Brain microvascular endothelial cell (primary cell): ENCODE results near the gene GLP1R.

Experiments used
- DNase-seq: peaks from one replicate; pipeline ENCODE4 v3.0.0-alpha.2; 2020
- H3K27ac ChIP-seq: fragments of 250-450 bp; sonication (Bioruptor Pico); 2 replicates; pipeline ENCODE4 v1.5.1; 2020; ENCODE audit warnings: mild to moderate bottlenecking, moderate library complexity
- H3K27me3 ChIP-seq: fragments of 250-450 bp; sonication (Bioruptor Pico); replicated peaks from 2 replicates; pipeline ENCODE4 v1.5.1; 2020; ENCODE audit warnings: mild to moderate bottlenecking
- H3K36me3 ChIP-seq: fragments of 250-450 bp; sonication (Bioruptor Pico); replicated peaks from 2 replicates; pipeline ENCODE4 v1.5.1; 2020; ENCODE audit warnings: mild to moderate bottlenecking
- H3K4me3 ChIP-seq: 2 replicates; pipeline ENCODE4 v1.5.1; 2011; ENCODE audit warnings: low read depth, mild to moderate bottlenecking, control low read depth, low read length, moderate library complexity
- in situ Hi-C: cut with HindIII; loops from 2 replicates; pipeline ENCODE4 v1.10.0; 2017; ENCODE audit warnings: low sequenced_read_pairs, low pct_ligation_motif_present
- TF ChIP-seq, protein P1 (sequence below): IDR thresholded peaks from 2 replicates; pipeline ENCODE4 v1.5.1; 2011; ENCODE audit warnings: low read depth, mild to moderate bottlenecking, moderate library complexity, low read length, control low read depth, inconsistent platforms; ENCODE audit errors: missing control alignments

Gene GLP1R

DNA sequence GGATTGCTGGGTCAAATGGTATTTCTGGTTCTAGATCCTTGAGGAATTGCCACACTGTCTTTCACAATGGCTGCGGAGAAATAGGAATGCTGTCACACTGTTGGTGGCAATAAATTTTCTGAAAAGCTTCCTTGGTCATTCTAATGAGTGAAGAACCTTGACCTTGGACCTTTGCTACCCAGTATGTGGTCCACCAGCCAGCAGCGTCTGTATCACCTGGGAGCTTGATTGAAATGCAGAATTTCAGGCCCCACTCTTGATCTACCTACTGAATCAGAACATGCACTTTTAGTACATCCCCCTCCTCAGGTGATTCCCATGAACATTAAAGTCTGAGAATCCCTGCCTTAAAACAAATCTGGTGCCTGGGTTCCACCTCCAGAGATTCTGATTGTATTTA, 27.5 kb upstream of the GLP1R start:
- Histone ChIP-seq H3K36me3 (no peaks in the 10 kb centered on the region), H3K27me3 (no peaks in the 10 kb centered on the region), H3K27ac (no peak overlapping the region), H3K4me3 (no peak overlapping the region)
- no peak for DNase-seq
- TF ChIP-seq, protein P1, sequence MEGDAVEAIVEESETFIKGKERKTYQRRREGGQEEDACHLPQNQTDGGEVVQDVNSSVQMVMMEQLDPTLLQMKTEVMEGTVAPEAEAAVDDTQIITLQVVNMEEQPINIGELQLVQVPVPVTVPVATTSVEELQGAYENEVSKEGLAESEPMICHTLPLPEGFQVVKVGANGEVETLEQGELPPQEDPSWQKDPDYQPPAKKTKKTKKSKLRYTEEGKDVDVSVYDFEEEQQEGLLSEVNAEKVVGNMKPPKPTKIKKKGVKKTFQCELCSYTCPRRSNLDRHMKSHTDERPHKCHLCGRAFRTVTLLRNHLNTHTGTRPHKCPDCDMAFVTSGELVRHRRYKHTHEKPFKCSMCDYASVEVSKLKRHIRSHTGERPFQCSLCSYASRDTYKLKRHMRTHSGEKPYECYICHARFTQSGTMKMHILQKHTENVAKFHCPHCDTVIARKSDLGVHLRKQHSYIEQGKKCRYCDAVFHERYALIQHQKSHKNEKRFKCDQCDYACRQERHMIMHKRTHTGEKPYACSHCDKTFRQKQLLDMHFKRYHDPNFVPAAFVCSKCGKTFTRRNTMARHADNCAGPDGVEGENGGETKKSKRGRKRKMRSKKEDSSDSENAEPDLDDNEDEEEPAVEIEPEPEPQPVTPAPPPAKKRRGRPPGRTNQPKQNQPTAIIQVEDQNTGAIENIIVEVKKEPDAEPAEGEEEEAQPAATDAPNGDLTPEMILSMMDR = no peak
- in situ Hi-C loops = no loop called here

DNA sequence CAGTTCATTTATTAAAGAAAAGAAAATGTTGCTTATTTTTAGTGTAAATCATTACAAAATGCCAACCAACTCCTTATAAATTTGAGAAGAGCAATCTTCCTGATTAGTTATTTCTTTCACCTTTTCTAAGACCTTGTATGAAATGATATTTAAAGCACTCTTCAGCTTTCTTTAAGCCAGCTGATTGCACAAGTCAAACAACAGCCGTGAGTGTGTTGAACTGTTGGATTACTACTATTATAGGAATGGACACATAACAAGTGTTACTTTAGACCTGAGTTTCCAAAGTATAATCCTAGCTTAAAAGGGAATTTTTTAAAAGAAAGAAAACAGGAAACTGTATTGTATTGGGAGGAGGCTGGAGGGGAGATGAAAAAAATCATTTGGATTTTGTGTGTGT, 26.8 kb upstream of the GLP1R start:
- Histone ChIP-seq H3K4me3 (no peak overlapping the region), H3K27me3 (no peaks in the 10 kb centered on the region), H3K36me3 (no peaks in the 10 kb centered on the region), H3K27ac (no peak overlapping the region)
- TF ChIP-seq, protein P1 = no peak
- in situ Hi-C loops = no loop called here
- DNase-seq = no peak

DNA sequence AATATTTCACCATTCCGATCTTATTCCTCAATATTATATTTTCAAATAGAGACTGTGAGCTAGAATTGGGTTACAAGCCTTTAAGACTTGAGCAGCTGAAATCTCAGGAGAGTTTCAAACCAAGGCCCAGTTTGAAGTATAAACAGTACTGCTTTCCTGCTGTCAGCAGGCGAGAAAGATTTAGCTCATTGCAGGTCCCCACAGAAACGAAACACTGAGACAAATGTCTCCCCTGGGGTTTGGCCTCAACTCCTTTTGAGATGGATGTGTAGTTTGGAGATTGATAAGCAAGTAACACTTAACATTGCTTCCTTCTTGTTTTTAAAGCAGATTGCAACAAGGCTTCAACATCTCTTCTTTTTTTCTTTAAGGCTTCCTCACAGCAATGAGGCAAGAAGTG, 22.4 kb upstream of the GLP1R start:
- no peak for DNase-seq
- no peak overlapping the region for H3K27ac ChIP-seq
- H3K4me3 ChIP-seq = no peak overlapping the region
- H3K27me3 ChIP-seq = no peaks in the 10 kb centered on the region
- H3K36me3 ChIP-seq = no peaks in the 10 kb centered on the region
- in situ Hi-C loops = no loop called here
- TF ChIP-seq, protein P1 = no peak

DNA sequence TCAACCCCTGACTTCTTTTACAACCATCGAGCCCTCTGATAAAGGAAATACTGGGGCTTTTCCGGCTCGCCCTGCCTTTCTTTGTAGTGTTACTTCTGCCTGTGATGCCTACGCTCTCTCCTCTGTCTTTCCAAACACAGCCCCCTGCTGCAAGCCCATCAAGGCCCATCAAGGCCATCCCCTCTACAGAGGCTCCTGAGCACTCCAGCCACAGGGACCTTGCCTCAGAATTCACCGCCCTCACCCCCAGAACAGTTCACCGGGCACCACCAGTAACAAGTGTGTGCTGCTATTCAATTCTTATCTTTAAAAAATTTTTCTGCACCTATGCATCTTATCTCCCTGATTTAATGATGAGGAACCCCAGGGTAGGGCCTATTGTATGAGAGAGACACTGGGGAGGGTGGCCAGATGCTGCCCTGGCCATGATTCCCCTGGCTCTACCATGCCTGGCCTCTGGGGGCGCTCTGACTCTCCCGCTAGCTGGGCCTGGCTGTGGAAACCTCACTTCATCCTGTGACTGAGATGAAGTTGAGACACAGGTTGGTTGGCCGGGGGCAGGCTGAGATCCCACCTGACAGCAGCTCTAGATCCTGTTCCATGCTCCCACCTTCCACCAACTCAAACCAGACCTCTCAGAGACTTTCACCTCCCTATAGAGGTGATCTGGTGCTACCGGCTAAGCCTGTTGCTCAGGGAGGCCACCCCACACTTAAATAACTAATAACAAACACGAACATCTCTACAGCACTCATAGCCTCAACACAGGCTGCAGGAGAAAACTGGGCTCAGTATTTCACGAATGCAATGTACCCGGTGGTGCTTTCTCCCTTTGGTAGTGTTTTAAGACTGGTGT, 19.2 kb upstream of the GLP1R start:
- Histone ChIP-seq H3K27me3 (no peaks in the 10 kb centered on the region), H3K36me3 (no peaks in the 10 kb centered on the region), H3K27ac (no peak overlapping the region), H3K4me3 (no peak overlapping the region)
- in situ Hi-C loops = no loop called here
- TF ChIP-seq, protein P1 = peak; percentile 80
- DNase-seq = peak; percentile 3

DNA sequence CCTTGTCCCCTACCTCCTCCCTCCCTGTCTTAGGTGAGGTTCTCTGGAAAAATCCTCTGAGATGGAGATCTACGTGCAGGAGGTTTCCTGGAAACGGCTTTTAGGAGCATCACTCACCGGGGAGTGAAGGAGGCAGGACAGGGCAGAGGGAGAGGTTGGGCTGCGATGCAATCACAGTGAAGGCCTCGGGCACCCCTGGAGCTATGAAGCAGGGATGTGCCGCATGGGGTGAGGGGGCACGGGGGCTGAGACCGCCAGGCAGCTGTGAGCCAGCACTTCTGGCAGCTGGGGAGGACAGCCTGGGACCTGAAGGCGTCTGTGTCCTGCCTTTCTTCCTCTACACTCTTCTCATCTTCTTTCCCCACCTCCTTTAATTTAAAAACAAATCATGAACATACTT, 12.9 kb upstream of the GLP1R start:
- Histone ChIP-seq H3K36me3 (no peaks in the 10 kb centered on the region), H3K4me3 (no peak overlapping the region), H3K27me3 (peaks cover 3% of the 10 kb centered on the region), H3K27ac (no peak overlapping the region)
- TF ChIP-seq, protein P1 = no peak
- in situ Hi-C loops = no loop called here
- DNase-seq = no peak
